Neural progenitor cell (in vitro differentiated cells): ENCODE data around the gene VWA3B. TPM values are rescaled to one million over a fixed set of nuclear protein-coding genes. Genes with fewer than 3 reads are reported as not detected.

Experiments used
- DNase-seq: peaks from one replicate; pipeline ENCODE4 v3.0.0-alpha.2; 2016; ENCODE audit warnings: low spot score
- H2AFZ ChIP-seq: fragments of 200-600 bp; sonication (generic); replicated peaks from 2 replicates; pipeline ENCODE4 v1.6.1; 2016; ENCODE audit warnings: antibody characterized with exemption
- H3F3A ChIP-seq: fragments of 200-600 bp; sonication (generic); 2 replicates; pipeline ENCODE4 v1.6.1; 2016; ENCODE audit warnings: antibody characterized with exemption, low read depth
- H3K27ac ChIP-seq: fragments of 200-600 bp; sonication (generic); 2 replicates; pipeline ENCODE4 v1.5.1; 2016; ENCODE audit warnings: mild to moderate bottlenecking
- H3K27me3 ChIP-seq: fragments of 200-600 bp; sonication (generic); 2 replicates; pipeline ENCODE4 v1.6.1; 2016; ENCODE audit warnings: mild to moderate bottlenecking, moderate library complexity
- H3K36me3 ChIP-seq: fragments of 200-600 bp; sonication (generic); 2 replicates; pipeline ENCODE4 v1.5.1; 2016
- H3K4me1 ChIP-seq: fragments of 200-600 bp; sonication (generic); 2 replicates; pipeline ENCODE4 v1.6.1; 2016; ENCODE audit warnings: mixed run types
- H3K4me2 ChIP-seq: fragments of 200-600 bp; sonication (generic); 2 replicates; pipeline ENCODE4 v1.6.1; 2016
- H3K4me3 ChIP-seq: fragments of 200-600 bp; sonication (generic); 2 replicates; pipeline ENCODE4 v1.5.1; 2016
- H3K79me2 ChIP-seq: fragments of 200-600 bp; sonication (generic); 2 replicates; pipeline ENCODE4 v1.6.1; 2016; ENCODE audit warnings: low read depth
- H3K9ac ChIP-seq: fragments of 200-600 bp; sonication (generic); 2 replicates; pipeline ENCODE4 v1.6.1; 2016
- H3K9me3 ChIP-seq: fragments of 200-600 bp; sonication (generic); 2 replicates; pipeline ENCODE4 v1.5.1; 2016; ENCODE audit warnings: low read depth
- H4K20me1 ChIP-seq: fragments of 200-600 bp; sonication (generic); 2 replicates; pipeline ENCODE4 v1.6.1; 2016; ENCODE audit warnings: low read depth
- H3K27ac Mint-ChIP-seq: 3 replicates; pipeline ENCODE4 v1.8.0; 2021; ENCODE audit warnings: mixed read lengths
- H3K27me3 Mint-ChIP-seq: 2 replicates; pipeline ENCODE4 v1.8.0; 2022; ENCODE audit warnings: low read depth, mild to moderate bottlenecking, inconsistent platforms, moderate library complexity, mixed read lengths; ENCODE audit not compliant: insufficient read depth
- H3K36me3 Mint-ChIP-seq: 3 replicates; pipeline ENCODE4 v1.8.0; 2021; ENCODE audit warnings: mixed read lengths
- H3K4me1 Mint-ChIP-seq: 3 replicates; pipeline ENCODE4 v1.8.0; 2021; ENCODE audit warnings: mixed read lengths
- H3K4me3 Mint-ChIP-seq: 3 replicates; pipeline ENCODE4 v1.8.0; 2021; ENCODE audit warnings: mild to moderate bottlenecking, moderate library complexity, mixed read lengths
- H3K9me3 Mint-ChIP-seq: 3 replicates; pipeline ENCODE4 v1.8.0; 2020; ENCODE audit warnings: mixed read lengths
- EZH2 ChIP-seq: fragments of 200-600 bp; sonication (generic); IDR thresholded peaks from 2 replicates; pipeline ENCODE4 v1.6.1; 2017; ENCODE audit warnings: antibody characterized with exemption, mild to moderate bottlenecking, moderate library complexity
- EZH2phosphoT487 ChIP-seq: fragments of 200-600 bp; sonication (generic); IDR thresholded peaks from 2 replicates; pipeline ENCODE4 v1.6.1; 2017; ENCODE audit warnings: antibody characterized with exemption
- total RNA-seq: library from RNA; depleted of rRNA; stranded (reverse); fragments of >200 nt; gene quantifications from 2 replicates; pipeline ENCODE4 v1.2.3, GENCODE V29; 2015; ENCODE audit warnings: low replicate concordance
- TF ChIP-seq, protein P1 (sequence below): fragments of 200-600 bp; sonication (generic); IDR thresholded peaks from 2 replicates; pipeline ENCODE4 v1.5.1; 2017; ENCODE audit warnings: antibody characterized with exemption, mild to moderate bottlenecking

The VWA3B gene
- total RNA-seq, 1 donor from 2014 or later: not detected

DNA sequence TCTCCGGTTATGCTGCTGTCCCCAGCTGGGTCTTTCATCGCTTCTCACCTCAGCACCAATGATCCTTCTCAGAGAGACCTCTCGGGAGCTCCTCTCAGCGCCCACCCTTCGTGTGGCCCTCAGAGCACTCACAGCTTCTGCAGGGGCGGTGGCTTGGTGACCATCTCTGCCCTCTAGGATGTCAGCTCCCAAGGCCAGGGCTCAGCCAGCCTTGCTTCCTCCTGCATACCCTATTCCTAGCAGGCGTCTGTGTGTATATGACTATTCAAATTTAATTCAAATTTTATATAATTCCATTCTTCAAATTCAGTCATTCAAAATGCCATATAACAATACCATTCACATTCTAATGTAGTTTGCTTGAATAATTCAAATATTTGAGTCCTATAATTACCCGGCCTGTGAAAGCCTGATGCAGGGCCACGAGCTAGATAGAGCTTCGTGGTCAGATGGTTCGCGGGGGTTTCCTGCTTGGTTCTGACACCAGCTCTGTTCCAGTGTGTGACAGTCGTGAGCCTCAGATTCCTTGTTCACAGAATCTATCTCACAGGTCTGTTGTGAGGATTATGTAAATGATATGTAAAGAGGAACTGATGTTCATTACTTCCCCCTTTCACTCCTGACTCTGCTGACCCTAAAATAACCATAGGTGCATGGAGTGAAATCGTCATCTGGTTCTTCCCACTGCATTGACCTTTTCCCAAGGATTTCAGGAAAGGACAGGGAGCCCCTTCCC is 165.2 kb downstream of the VWA3B start:
- Histone ChIP-seq H3K4me3 (no peak overlapping the region), H3K36me3 (no peaks in the 10 kb centered on the region), H3K9ac (no peak overlapping the region), H3K27ac (no peak overlapping the region), H2AFZ (no peak overlapping the region), H3K4me2 (no peak overlapping the region), H4K20me1 (no peaks in the 10 kb centered on the region), H3K4me1 (no peaks in the 10 kb centered on the region), H3K27me3 (no peaks in the 10 kb centered on the region), H3K79me2 (no peaks in the 10 kb centered on the region), H3F3A (no peaks in the 10 kb centered on the region), H3K9me3 (peaks cover 5% of the 10 kb centered on the region)
- Mint-ChIP-seq H3K27ac (no peak overlapping the region), H3K4me1 (peaks cover 6% of the 10 kb centered on the region), H3K9me3 (peaks cover 18% of the 10 kb centered on the region), H3K27me3 (no peaks in the 10 kb centered on the region), H3K4me3 (no peak overlapping the region), H3K36me3 (no peaks in the 10 kb centered on the region)
- no peak for DNase-seq
- TF ChIP-seq EZH2phosphoT487: no peak
- TF ChIP-seq, protein P1, sequence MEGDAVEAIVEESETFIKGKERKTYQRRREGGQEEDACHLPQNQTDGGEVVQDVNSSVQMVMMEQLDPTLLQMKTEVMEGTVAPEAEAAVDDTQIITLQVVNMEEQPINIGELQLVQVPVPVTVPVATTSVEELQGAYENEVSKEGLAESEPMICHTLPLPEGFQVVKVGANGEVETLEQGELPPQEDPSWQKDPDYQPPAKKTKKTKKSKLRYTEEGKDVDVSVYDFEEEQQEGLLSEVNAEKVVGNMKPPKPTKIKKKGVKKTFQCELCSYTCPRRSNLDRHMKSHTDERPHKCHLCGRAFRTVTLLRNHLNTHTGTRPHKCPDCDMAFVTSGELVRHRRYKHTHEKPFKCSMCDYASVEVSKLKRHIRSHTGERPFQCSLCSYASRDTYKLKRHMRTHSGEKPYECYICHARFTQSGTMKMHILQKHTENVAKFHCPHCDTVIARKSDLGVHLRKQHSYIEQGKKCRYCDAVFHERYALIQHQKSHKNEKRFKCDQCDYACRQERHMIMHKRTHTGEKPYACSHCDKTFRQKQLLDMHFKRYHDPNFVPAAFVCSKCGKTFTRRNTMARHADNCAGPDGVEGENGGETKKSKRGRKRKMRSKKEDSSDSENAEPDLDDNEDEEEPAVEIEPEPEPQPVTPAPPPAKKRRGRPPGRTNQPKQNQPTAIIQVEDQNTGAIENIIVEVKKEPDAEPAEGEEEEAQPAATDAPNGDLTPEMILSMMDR: no peak
- no peak for TF ChIP-seq EZH2

DNA sequence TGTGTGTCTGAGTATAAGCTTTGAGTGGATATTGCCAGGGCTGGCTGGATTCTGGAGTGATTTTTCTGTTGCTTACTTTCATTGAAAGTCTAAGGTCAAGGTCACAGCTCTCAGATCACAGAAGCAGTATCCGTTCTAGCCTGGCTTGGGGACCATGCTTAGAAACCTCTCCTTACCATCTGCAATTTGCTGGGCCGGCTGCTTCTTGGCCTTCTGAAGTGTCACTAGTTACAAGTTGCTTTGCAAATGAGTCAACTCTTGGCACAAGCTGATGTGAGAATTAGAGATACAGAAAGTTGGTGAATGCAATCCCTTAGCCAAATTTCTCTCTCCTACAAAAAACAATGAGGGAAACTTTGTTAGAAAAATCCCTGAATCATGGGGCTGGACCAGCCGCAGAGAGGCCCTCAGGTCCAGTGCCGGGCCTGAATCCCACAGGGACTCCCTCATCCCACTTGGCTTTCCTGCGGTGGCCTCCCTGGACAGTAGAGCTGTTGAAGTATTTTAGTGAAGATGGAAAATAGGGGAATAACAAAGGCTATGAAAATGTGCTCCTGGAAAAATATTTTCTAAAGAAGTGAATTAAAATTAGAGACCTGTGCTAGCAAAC is 166.6 kb downstream of the VWA3B start:
- H3K27ac ChIP-seq: no peak overlapping the region
- H3K36me3 Mint-ChIP-seq: no peaks in the 10 kb centered on the region
- H2AFZ ChIP-seq: no peak overlapping the region
- peaks cover 6% of the 10 kb centered on the region for H3K4me1 Mint-ChIP-seq
- H3F3A ChIP-seq: no peaks in the 10 kb centered on the region
- no peaks in the 10 kb centered on the region for H3K4me1 ChIP-seq
- no peak overlapping the region for H3K4me2 ChIP-seq
- peaks cover 8% of the 10 kb centered on the region for H3K9me3 Mint-ChIP-seq
- no peaks in the 10 kb centered on the region for H3K27me3 ChIP-seq
- no peak for DNase-seq
- no peaks in the 10 kb centered on the region for H3K36me3 ChIP-seq
- H4K20me1 ChIP-seq: no peaks in the 10 kb centered on the region
- no peak overlapping the region for H3K27ac Mint-ChIP-seq
- TF ChIP-seq EZH2phosphoT487 (no peak), EZH2 (no peak)
- no peak overlapping the region for H3K4me3 ChIP-seq
- H3K9ac ChIP-seq: no peak overlapping the region
- H3K4me3 Mint-ChIP-seq: no peak overlapping the region
- no peaks in the 10 kb centered on the region for H3K9me3 ChIP-seq
- no peaks in the 10 kb centered on the region for H3K79me2 ChIP-seq
- H3K27me3 Mint-ChIP-seq: no peaks in the 10 kb centered on the region

DNA sequence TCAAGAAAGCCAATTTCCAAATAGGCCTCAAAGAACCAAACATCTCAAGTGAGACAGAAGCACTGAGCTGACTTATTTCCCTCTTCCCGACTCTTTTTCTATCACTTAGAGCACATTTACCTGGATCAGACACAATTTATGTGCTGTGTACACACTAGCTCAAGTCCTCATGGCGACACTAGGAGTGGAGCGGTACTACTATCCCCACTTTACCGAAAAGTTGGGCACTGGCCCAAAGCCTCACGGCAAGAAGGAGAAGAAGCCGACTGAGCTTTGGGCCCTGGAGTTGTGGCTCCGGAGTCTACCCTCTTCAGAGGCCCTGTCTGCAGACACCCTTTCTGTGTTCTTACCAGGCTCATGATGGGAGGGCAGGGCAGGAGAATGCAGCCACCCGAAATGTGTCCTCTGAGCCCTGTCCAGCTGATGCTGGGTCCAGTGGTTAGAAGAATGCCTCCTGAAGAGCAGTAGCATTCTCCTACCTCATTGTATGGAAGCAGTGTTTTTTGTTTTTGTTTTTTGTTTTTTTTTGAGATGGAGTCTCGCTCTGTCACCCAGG is 167.6 kb downstream of the VWA3B start:
- H3K27ac ChIP-seq: no peak overlapping the region
- no peaks in the 10 kb centered on the region for H3K4me1 ChIP-seq
- peaks cover 2% of the 10 kb centered on the region for H3K9me3 Mint-ChIP-seq
- H2AFZ ChIP-seq: no peak overlapping the region
- H4K20me1 ChIP-seq: no peaks in the 10 kb centered on the region
- H3F3A ChIP-seq: no peaks in the 10 kb centered on the region
- H3K27me3 Mint-ChIP-seq: no peaks in the 10 kb centered on the region
- H3K36me3 Mint-ChIP-seq: no peaks in the 10 kb centered on the region
- no peaks in the 10 kb centered on the region for H3K27me3 ChIP-seq
- DNase-seq: no peak
- H3K79me2 ChIP-seq: no peaks in the 10 kb centered on the region
- no peak overlapping the region for H3K4me3 Mint-ChIP-seq
- H3K36me3 ChIP-seq: no peaks in the 10 kb centered on the region
- peaks cover 6% of the 10 kb centered on the region for H3K4me1 Mint-ChIP-seq
- no peak overlapping the region for H3K27ac Mint-ChIP-seq
- no peak overlapping the region for H3K9ac ChIP-seq
- TF ChIP-seq EZH2phosphoT487 (no peak), EZH2 (no peak)
- TF ChIP-seq, protein P1: no peak
- no peak overlapping the region for H3K4me3 ChIP-seq
- no peak overlapping the region for H3K4me2 ChIP-seq
- no peaks in the 10 kb centered on the region for H3K9me3 ChIP-seq

DNA sequence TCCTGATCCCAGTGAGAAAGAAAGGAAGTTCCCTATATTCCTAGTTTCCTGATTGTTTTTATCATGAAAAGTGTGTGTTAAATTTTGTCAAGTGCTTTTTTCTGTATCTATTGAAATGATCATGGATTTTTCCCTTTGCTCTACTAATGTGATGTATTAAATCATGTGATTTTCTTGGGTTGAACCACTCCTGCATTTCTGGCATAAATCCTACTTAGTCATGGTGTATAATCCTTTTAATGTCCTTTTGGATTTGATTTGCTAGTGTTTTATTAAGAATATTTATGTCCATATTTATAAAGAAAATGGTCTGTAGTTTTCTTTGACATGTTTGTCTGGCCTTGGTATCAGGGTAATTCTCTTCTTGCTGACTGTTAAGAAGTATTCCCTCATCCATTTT is 171.9 kb downstream of the VWA3B start:
- TF ChIP-seq, protein P1: no peak
- TF ChIP-seq EZH2 (no peak), EZH2phosphoT487 (no peak)
- Mint-ChIP-seq H3K4me1 (peaks cover 3% of the 10 kb centered on the region), H3K9me3 (peaks cover 24% of the 10 kb centered on the region), H3K27me3 (no peaks in the 10 kb centered on the region), H3K27ac (no peak overlapping the region), H3K36me3 (no peaks in the 10 kb centered on the region), H3K4me3 (no peak overlapping the region)
- Histone ChIP-seq H3K36me3 (no peaks in the 10 kb centered on the region), H3K27me3 (no peaks in the 10 kb centered on the region), H3K79me2 (no peaks in the 10 kb centered on the region), H3K27ac (no peak overlapping the region), H3K4me2 (no peak overlapping the region), H3K9ac (no peak overlapping the region), H3K4me1 (no peaks in the 10 kb centered on the region), H3K4me3 (no peak overlapping the region), H2AFZ (no peak overlapping the region), H3K9me3 (no peaks in the 10 kb centered on the region), H3F3A (no peaks in the 10 kb centered on the region), H4K20me1 (no peaks in the 10 kb centered on the region)
- no peak for DNase-seq
